ENCODE measurements around the gene RERGL.

DNA sequence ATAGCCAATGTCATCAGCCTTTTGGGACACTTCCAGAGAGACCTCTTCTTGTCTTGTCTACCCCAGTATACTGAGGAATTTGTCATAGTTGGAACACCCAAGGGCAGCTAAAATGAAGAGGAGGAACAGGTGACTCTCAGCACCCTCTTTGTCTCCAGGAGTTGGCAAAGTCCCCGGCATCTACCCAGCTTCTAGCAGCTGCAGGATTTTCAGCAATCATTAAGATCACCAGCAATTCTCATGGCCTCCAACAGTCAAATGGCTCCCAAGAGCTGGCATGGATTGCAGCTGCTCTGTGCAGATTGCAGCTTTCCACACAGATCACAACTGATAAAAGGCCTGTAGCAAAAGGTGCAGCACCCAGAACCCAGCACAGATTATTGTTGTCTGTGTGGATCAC, 32.9 kb downstream of the RERGL start:
- no peak for TF ChIP-seq POLR2A (IDR thresholded peaks at IDR 0.05)
- no peak for TF ChIP-seq POLR2AphosphoS5 (IDR thresholded peaks at IDR 0.05)
